GM12892 (cell line): Measurements from ENCODE around the gene CEP112.
"Not testable (repeated sequence)": the region's sequence is repeated elsewhere in the genome, so short reads cannot be mapped to it uniquely, and the experiment has no call there.

ENCODE experiments used
- DNase-seq: peaks from one replicate; pipeline ENCODE4 v3.0.0; 2011; ENCODE audit not compliant: insufficient read length
- FAIRE-seq: peaks from 2 replicates; lab custom pipeline; 2011; peaks lifted over from hg19 to GRCh38; lab: Jason Lieb, UNC
- POLR2A ChIP-seq: IDR thresholded peaks from 2 replicates; pipeline ENCODE4 v1.6.1; 2011; ENCODE audit warnings: low read depth, low read length, control low read depth
- POLR2AphosphoS5 ChIP-seq: IDR thresholded peaks from 2 replicates; pipeline ENCODE4 v1.6.1; 2011; ENCODE audit warnings: low read depth, low read length, control low read depth
- TAF1 ChIP-seq: IDR thresholded peaks from 2 replicates; pipeline ENCODE4 v1.6.1; 2011; ENCODE audit warnings: low read depth, mild to moderate bottlenecking, control low read depth, low read length, borderline replicate concordance

CEP112 gene

GRCh38 chr17:66094727-66095126, 97.2 kb downstream of the CEP112 start:
- no peak for FAIRE-seq
- no peak for TF ChIP-seq TAF1
- no peak for TF ChIP-seq POLR2AphosphoS5
- TF ChIP-seq POLR2A: no peak

GRCh38 chr17:66091445-66092080, 100.4 kb downstream of the CEP112 start:
- FAIRE-seq: no peak
- TF ChIP-seq POLR2A (no peak), TAF1 (no peak)
- no peak for DNase-seq

More at GRCh38 chr17:66094727-66095126, 97.2 kb downstream of the CEP112 start:
- no peak for DNase-seq

GRCh38 chr17:66089764-66090163, 102.2 kb downstream of the CEP112 start:
- TF ChIP-seq TAF1 (no peak), POLR2AphosphoS5 (no peak), POLR2A (no peak)
- DNase-seq (no peak), FAIRE-seq (no peak)

DNA sequence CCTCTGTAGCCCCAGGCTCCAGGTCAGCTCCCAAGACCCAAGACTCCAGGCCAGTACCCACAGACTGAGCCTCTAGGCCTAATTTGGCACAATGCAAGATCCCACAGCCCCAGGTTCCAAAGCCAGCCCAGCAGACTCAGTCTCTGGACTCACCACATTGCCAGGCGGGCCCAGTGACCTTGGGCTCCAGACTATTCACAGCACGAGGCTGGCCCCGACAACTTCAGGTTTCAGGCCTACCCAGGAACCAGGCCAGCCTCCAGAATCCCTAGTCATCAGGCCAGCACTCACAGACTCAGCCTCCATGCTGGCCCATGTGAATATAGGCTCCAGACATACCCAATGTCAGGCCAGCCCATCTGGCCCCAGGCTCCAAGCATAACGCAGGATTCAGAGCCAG, 103.8 kb downstream of the CEP112 start:
- no peak for DNase-seq
- TF ChIP-seq TAF1 (no peak), POLR2A (no peak), POLR2AphosphoS5 (no peak)
- no peak for FAIRE-seq

- TF ChIP-seq POLR2AphosphoS5 (no peak), POLR2A (no peak), TAF1 (no peak)
- DNase-seq (no peak), FAIRE-seq (no peak)
Measured at GRCh38 chr17:66087073-66087472, 104.9 kb downstream of the CEP112 start.

DNA sequence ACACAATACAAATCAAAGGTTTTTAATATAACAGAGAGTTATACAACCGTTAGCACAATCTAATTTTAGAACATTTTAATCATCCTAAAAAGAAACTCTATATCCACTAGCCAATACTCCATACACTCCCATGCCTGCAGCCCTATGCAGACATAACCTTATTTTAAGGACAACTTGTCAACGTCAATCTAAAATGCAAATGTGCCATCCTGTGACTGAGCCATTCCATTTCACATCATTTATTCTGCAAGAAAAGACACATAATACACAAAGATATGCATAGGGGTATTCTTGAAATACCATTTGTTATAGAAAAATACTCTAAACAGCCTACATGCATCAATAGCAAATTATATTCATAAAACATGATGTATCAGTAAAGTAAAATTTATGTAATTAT, 106.7 kb downstream of the CEP112 start:
- DNase-seq (no peak), FAIRE-seq (no peak)
- no peak for TF ChIP-seq POLR2AphosphoS5
- TF ChIP-seq POLR2A: no peak
- no peak for TF ChIP-seq TAF1

- not testable (repeated sequence) for DNase-seq, FAIRE-seq
Measured at GRCh38 chr17:66080670-66081069, 111.3 kb downstream of the CEP112 start.

- TF ChIP-seq TAF1 (no peak), POLR2AphosphoS5 (no peak), POLR2A (no peak)
Measured at GRCh38 chr17:66076546-66077190, 115.3 kb downstream of the CEP112 start.

DNA sequence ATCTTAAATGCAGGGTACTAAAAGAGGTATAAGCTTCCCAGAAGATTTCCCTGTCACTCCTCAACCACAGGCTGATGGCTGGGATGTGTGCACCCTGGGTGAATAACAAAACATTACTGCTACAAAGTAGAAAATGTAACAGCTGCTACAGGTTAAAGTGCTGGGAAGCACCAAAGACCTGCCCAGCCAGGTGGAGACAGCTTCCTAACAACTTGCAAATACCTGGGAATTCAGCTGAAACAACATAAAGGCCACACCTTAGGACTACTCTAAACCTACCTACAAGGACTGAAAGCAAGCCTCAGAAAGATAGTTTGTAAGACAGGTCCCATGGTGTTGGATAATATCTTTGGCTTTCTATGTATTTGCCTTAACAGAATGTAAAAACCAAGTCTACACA, 118.5 kb downstream of the CEP112 start:
- no peak for FAIRE-seq
- no peak for DNase-seq
- no peak for TF ChIP-seq TAF1
- TF ChIP-seq POLR2A: no peak
- TF ChIP-seq POLR2AphosphoS5: no peak

More at GRCh38 chr17:66076546-66077190, 115.3 kb downstream of the CEP112 start:
- DNase-seq (no peak), FAIRE-seq (no peak)

DNA sequence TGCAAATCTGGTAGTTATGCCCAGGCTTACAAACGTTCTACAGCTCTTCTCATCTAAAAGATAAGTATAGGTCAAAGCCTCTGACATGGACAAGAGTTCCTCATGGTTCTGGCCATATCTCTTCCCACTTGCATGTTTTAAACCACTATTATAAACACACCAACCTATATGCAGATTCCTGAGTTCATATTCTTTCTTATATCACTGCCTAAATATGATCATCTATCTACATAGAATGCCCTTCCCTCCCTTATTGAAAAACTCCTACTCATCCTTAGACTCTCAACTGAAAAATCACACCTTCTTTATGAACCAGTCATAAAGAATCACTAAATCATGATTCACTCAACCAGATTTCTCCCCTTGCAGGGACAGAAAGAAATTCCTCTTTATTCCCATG, 128.2 kb downstream of the CEP112 start:
- no peak for TF ChIP-seq POLR2A
- no peak for TF ChIP-seq TAF1
- TF ChIP-seq POLR2AphosphoS5: no peak
- DNase-seq: no peak
- no peak for FAIRE-seq

DNA sequence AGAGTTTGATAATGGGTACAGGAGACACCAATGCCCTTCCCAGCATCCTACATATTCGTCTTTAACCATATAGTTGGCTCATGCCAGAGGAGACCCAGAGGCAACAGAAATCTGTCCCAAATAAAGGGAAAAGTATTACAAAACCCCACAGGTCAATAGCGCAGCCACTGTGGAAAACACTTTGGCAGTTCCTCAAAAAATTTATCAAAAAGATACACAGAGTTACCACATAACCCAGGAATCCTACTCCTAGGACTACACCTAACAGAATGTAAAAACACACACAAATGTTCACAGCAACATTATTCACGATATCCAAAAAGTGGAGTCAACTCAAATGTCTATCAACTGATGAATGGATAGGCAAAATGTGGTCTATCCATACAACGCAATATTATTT, 135.8 kb downstream of the CEP112 start:
- no peak for TF ChIP-seq POLR2AphosphoS5
- no peak for TF ChIP-seq TAF1
- TF ChIP-seq POLR2A: no peak
- FAIRE-seq (no peak), DNase-seq (no peak)

- DNase-seq (no peak), FAIRE-seq (no peak)
- no peak for TF ChIP-seq POLR2AphosphoS5
- no peak for TF ChIP-seq POLR2A
- TF ChIP-seq TAF1: no peak
Measured at GRCh38 chr17:66054242-66054641, 137.7 kb downstream of the CEP112 start.
